Measurements from ENCODE around the gene FGD4. TPM values are rescaled to one million over a fixed set of nuclear protein-coding genes. Genes with fewer than 3 reads are reported as not detected.

FGD4 gene
- total RNA-seq, 1 experiment from 2014 or later: 54.3 TPM

GRCh38 chr12:32548691-32549281 lies 149.4 kb downstream of the FGD4 start:
- Histone ChIP-seq H3K4ac (ENCODE audit: low read depth, low read length) (no peak overlapping the region), H2BK12ac (ENCODE audit: insufficient read length, low read depth, low read length) (no peak overlapping the region), H2BK120ac (ENCODE audit: low read depth, low read length, poor library complexity, severe bottlenecking) (no peak overlapping the region), H3K27ac (ENCODE audit: insufficient read length, low read depth, low read length) (no peak overlapping the region), H3K9ac (ENCODE audit: extremely low read depth, insufficient read length, low read length) (no peak overlapping the region), H4K91ac (ENCODE audit: insufficient read length, low read depth, low read length) (no peak overlapping the region), H3K4me1 (ENCODE audit: insufficient read depth, low read length) (peaks cover 6% of the 10 kb centered on the region), H3K23ac (ENCODE audit: insufficient read length, low read depth, low read length) (no peak overlapping the region), H2BK5ac (ENCODE audit: insufficient read length, low read length) (no peak overlapping the region), H4K5ac (ENCODE audit: insufficient read length, low read depth, low read length) (no peak overlapping the region), H3K4me2 (ENCODE audit: insufficient read depth, insufficient read length, low read length) (no peak overlapping the region), H2AK5ac (ENCODE audit: insufficient read length, low read length) (no peak overlapping the region), H3K14ac (ENCODE audit: insufficient read depth, low read length) (no peak overlapping the region), H3K9me3 (ENCODE audit: control insufficient read depth, low read depth, low read length) (no peaks in the 10 kb centered on the region), H3K27me3 (ENCODE audit: insufficient read depth, low read length) (no peaks in the 10 kb centered on the region), H3K18ac (ENCODE audit: insufficient read length, low read depth, low read length) (no peak overlapping the region), H2AFZ (ENCODE audit: low read length) (no peak overlapping the region), H4K20me1 (ENCODE audit: control insufficient read depth, insufficient read depth, insufficient read length) (no peaks in the 10 kb centered on the region), H3K79me1 (ENCODE audit: insufficient read depth, low read depth, low read length, poor library complexity, severe bottlenecking) (peaks cover 5% of the 10 kb centered on the region), H3K23me2 (ENCODE audit: insufficient read length, low read depth, low read length, poor library complexity, severe bottlenecking) (no peaks in the 10 kb centered on the region), H2BK20ac (ENCODE audit: low read depth, low read length, poor library complexity, severe bottlenecking) (no peak overlapping the region), H3K79me2 (ENCODE audit: insufficient read depth, low read length) (peaks cover 15% of the 10 kb centered on the region; the same call in 1 of the 2 replicates), H4K8ac (replicated peaks; ENCODE audit: insufficient read length, low read depth, low read length) (no peak overlapping the region), H3K56ac (ENCODE audit: insufficient read length, low read depth, low read length) (no peak overlapping the region), H3T11ph (ENCODE audit: low read length) (no peak overlapping the region), H2BK15ac (ENCODE audit: low read depth, low read length) (no peak overlapping the region)
- TF ChIP-seq CTCF (conservative IDR thresholded peaks at IDR 0.05): no peak
- DNase-seq: no peak
- Mint-ChIP-seq H3K4me1 (peaks cover 38 to 39% of the 10 kb centered on the region in 2 experiments), H3K27ac (peak overlapping the region in 2 of 3 experiments; percentile 3 to 13; a peak in 3 of 7 replicates), H3K9me3 (no peaks in the 10 kb centered on the region), H3K36me3 (ENCODE audit: insufficient read depth in 1 of 3, low read depth in 3 of 3) (peaks cover 3 to 6% (median 6%) of the 10 kb centered on the region in 3 experiments; a peak in 6 of 7 replicates), H3K4me3 (no peak overlapping the region), H3K27me3 (ENCODE audit: low read depth) (no peaks in the 10 kb centered on the region)
- WGBS (ENCODE audit: extremely low coverage, insufficient read length, low lambda C conversion rate): no CpG with 5 or more reads among the region's 6 CpGs
